Islet of Langerhans (tissue), 1 donor: ENCODE data around the gene C2orf69.

Experiments used
- FAIRE-seq: peaks from one replicate; lab custom pipeline; 2011; peaks lifted over from hg19 to GRCh38; lab: Jason Lieb, UNC

C2orf69 gene

GRCh38 chr2:199972088-199972626, 61.1 kb downstream of the C2orf69 start:
- FAIRE-seq = no peak

GRCh38 chr2:199973703-199974102, 62.6 kb downstream of the C2orf69 start:
- FAIRE-seq = peak; percentile 93

DNA sequence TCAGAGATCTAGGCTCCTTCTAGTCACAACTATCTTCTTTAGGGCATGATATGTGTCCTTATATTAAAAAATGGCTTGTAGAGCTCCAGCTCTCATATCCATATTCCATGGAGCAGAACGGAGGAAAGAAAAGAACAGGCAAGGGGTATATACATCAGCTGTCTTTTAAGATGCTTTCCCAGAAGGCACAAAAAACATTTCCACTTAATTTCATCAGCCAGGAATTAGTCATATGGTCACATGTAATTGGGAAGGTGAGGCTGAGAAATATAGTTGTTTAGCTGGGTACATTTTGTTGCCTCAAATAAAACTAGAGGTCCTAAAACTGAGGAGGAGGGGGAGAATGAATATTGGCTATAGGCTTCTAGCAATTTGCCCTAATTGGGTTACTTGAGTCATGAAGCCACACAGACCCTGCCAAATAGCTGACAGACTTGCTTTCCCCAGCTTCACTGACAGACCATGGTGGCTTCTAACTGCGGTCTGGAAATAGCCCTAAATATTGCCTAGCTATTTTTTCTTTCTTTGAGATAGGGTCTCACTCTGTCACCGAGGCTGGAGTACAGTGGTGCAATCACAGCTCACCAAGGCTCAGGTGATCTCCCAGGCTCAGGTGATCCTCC, 64.3 kb downstream of the C2orf69 start:
- FAIRE-seq = no peak
